Stimulated activated CD4-positive, alpha-beta T cell treated with anti-CD3 and anti-CD28 coated beads, TNF-alpha, amount 100 ng/mL, for 1 hour (primary cell): ENCODE measurements around the gene CREBL2.
"Not testable (repeated sequence)": the region's sequence is repeated elsewhere in the genome, so short reads cannot be mapped to it uniquely, and the experiment has no call there.

Experiments
- DNase-seq, 3 donors: peaks; one replicate each; pipeline ENCODE4 v3.0.0-alpha.2; 2020; ENCODE audit warnings: low read depth in 3 of 3, low spot score in 1 of 3

CREBL2 gene

DNA sequence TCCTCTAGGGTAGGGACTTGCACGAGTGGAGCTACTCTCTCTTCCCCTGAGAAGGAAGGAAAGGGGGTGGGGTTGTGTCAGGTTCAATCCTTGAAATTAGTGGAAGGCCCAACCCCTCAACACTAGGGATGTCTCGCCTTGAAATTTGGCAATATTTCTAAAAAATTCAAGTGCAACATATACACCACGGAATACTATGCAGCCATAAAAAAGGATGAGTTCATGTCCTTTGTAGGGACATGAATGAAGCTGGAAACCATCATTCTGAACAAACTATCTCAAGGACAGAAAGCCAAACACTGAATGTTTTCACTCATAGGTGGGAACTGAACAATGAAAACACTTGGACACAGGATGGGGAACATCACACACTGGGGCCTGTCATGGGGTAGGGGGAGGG, 15.1 kb upstream of the CREBL2 start:
- not testable (repeated sequence) for DNase-seq

GRCh38 chr12:12598864-12599263, 12.8 kb upstream of the CREBL2 start:
- DNase-seq, result no peak

- DNase-seq, result no peak
These were observed 11.7 kb upstream of the CREBL2 start for GRCh38 chr12:12599750-12600643.

DNA sequence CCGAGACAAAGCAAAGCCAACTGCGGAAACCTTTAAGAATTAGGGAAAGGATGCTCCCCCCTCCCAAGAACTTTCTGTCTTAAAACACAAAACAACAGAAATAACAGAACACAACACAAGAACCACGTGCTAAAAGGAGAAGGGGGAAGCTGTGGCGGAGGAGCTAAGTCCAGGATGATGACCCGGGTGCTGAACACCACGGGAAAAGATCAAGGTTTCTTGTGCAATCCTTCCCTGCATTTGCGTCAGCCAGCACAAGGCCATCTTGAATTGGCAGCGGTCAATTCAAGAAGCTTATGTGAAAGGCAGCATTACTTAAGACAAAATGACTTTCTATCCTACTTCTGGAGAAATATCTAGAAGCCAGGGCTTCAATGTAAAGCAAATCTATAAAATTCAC, 11.0 kb upstream of the CREBL2 start:
- no peak for DNase-seq

GRCh38 chr12:12604740-12605139, 6.9 kb upstream of the CREBL2 start:
- DNase-seq, result no peak

DNA sequence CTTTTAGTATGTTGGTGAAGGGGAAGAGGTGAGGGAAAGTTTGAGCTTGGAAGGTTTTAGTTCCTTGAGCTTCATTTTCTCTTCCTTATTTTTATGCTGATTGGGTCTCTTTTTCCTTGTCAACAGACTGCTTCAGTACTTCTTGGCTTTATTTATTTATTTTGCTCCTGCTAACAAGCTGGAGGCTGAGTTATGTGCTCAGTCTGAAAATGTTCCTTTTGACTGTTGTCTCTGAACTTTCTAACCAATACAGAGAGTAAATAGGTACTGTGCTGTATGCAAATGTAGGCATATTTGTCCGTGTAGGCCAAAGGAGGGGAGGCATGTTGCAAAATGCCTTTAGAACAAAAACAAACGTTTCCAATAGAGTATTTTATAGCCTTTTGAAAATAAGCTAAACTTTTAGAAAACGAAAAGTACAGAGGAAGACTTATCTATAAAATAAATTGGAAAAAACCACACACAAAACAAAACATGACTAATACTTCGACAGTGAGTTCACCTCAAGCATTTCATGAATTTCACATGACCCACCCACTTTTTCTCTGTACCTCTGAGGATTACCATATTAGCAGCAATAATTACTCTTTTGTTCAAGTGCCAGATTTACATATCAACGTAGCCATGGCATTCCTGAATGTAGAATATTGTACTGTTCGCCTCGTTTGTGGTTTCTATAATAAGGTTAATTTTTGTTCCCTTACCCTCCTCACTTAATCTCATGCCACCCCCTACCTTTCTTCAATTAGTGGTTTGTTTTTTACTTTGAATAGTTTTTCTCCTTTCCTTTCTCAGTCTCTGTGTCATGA, 4.7 kb upstream of the CREBL2 start:
- no peak for DNase-seq

DNA sequence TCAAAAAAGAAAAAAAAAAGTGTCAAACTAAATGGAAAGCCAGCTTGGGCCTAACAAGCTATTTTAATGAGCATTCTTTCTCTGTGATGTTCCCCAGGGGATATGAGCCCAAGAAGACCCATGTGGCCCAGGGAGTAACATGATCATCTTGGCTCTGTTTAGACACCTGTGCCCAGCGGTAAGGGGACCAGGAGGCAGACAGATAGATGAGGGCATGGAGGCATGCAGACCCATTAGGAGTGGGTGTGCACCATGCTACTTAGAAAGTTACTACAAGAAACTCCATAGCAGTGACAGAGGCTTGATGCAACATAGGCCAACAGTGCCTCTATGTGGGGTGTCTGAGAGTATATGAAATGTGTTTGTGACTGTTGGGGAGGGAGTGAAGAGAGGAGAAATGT, 3.1 kb upstream of the CREBL2 start:
- no peak for DNase-seq

DNA sequence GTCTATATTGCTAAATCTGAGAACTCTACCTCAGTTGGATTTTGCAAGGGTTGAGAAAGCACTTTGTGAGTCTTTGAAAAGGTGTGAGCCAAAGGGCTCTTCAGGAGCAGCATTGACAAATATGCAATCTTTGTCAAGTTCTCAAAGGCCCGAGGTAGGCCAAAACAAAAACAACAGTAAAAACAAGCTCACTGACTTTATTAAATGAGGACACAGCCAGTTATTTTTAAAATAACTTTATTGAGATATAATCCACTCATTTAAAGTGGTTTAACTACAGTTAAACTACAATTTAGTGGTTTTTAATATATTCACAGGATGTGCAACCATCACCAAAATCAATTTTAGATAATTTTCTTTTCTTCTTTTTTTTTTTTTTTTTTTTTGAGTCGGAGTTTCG, 2.0 kb upstream of the CREBL2 start:
- no peak for DNase-seq

DNA sequence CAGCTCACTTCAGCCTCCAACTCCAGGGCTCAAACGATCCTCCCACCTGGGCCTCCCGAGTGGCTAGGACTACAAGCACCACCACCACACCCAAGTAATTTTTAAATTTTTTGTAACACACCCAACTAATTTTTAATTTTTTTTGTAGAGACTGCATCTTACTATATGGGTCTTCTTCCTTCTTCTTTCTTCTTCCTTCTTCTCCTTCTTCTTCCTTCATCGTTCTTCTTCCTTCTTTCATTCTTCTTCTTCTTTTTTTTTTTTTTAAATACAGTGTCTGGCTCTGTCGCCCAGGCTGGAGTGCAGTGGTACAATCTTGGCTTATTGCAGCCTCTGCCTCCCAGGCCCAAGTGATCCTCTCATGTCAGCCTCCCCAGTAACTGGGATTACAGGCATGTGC, 965 bp upstream of the CREBL2 start:
- DNase-seq, result no peak

DNA sequence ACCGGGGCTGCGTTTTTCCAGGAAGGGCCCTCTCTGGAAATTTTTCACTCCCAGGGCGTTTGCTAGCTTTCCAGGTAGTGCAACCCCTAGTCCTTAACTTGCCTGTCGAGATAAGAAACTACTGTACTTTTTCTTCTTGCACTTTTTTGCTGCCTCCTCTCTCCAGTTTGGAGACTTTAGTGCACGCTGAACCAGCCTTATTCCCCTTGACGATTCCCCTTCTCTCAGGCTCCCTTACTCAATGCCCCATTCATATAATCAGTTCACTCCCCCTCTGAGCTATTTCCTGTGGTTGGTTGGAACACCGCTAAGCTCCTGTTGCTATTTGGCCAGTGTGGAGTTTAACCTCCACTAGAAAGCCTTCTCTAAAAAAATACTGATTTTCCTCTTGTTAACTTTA, 682 bp downstream of the CREBL2 start:
- no peak for DNase-seq

- no peak for DNase-seq
These were observed 1.7 kb downstream of the CREBL2 start for GRCh38 chr12:12613344-12613743.

DNA sequence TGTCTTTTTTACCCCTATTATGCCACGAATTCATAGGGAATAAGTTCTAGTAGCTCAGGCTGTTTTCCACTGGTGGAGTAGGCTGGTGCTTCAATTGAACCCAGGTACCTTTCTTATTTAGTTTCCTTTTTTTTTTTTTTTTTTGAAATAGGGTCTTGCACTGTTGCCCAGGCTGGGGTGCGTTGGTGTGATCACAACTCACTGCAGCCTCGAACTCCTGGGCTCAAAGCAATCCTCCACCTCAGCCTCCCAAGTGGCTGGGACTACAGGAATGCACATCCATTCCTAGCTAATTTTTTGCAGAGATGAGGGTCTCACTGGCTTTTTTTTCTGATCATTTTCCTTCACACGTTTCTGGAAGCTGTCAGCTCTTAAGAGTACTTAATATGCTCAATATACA, 2.7 kb downstream of the CREBL2 start:
- DNase-seq, result no peak

DNA sequence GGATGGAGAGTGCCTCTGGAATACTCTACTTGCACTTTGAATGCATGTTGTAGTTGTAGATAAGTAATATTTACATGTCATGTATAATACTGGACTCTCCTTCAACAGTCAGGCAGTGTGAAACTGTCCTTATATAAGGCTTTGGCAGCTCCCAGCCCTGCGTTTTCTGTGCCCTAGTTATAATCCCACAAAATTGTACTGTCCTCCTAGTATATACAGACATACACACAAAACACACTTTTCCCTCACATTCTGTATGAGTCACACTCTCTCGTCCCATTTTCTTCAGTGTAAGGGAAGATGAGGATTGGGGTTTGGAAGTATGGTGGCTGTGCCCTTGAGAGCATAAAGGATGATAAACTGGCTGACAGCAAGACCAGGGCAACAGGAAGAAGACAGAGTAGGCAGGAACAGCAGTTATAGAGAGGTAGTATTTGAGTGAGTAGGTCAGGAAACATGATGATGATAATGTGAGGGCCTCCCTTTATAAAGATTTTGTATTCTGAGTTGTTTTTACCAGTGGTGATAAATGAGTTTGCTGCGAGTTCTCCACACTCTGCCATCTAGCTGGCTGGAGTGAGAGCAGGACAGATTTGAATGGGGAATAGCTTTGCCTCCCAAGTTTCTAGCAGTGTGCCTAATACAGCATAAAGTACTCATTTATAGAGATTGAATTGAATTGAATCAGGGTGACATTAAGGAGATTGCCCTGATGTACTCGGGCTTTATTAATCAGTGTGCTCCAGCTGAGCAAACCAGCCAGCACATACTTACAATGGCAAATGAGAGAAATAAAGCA, 5.0 kb downstream of the CREBL2 start:
- no peak for DNase-seq

GRCh38 chr12:12618064-12618463, 6.4 kb downstream of the CREBL2 start:
- DNase-seq, result not testable (repeated sequence)

- DNase-seq, result no peak
These were observed 9.1 kb downstream of the CREBL2 start for GRCh38 chr12:12620730-12621315.

DNA sequence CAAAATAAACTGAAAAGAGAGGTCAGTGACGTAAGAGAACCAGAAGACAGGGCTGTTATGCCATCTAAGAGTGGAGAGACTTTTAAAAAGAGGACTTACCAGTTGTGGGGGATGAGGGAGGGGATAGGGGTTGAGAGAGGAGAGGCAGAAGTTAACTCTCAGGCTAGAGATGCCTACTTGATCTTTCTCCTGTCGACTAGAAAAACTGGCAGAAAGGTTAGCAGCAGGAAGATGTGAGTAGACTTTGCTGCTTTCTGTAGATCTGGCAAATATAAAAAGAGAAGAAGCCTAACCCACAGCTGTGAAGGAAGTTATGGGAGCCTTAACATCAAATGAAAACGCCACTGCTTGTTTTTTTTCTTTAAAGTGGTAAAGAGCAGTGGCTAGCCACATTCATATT, 10.7 kb downstream of the CREBL2 start:
- DNase-seq, result no peak

- DNase-seq, result no peak
These were observed 12.9 kb downstream of the CREBL2 start for GRCh38 chr12:12624498-12624992.

DNA sequence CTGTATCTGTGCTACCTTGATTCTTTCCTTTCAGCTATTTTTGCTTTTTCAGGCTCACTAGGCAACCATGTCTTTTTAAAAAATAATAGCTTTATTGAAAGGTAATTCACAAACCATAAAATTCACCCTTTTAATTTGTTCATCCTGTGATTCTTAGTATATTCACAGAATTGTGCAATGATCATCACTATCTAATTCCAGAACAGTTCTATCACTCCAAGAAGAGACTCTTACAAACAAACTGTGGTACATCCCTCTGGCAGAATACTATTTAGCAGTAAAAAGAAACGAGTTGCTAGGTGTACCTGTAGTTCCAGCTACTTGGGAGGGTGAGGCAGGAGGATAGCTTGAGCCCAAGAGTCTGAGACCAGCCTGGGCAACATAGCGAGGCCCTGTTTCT, 14.8 kb downstream of the CREBL2 start:
- DNase-seq, result no peak

GRCh38 chr12:12627308-12627827, 15.7 kb downstream of the CREBL2 start:
- no peak for DNase-seq

DNA sequence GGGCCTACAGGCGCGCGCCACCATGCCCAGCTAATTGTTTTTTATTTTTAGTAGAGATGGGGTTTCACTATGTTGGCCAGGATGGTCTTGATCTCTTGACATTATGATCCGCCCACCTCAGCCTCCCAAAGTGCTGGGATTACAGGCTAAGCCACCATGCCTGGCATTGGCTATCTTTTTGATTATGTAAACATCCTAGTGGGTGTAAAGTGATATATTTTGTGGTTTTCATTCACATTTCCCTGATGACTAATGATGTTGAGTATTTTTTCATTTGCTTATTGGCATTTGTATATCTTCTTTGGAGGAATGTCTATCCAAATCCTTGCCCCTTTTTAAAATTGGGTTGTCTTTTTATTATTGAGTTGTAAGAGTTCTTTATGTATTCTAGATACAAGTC, 16.3 kb downstream of the CREBL2 start:
- DNase-seq, result no peak

DNA sequence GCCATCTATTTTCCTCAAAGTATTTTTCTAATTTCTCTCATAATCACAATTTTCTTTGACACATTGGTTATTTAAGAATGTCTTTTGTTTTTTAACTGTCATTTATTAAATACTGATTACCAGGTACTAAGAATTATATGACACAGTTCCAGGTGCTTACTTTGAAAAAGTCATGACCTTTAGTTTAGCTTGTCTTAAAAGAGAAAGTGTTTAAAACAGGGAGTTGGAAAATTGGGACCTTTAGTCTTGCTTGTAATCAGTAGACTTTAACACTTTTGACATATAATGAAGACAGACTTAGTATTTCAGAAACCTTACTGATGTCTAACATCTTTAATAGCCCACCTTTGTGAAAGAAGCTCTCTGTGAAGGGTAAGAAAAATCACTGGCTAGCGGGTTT, 19.2 kb downstream of the CREBL2 start:
- DNase-seq, result no peak
